Body of pancreas (tissue), 4 donors: ENCODE results near the gene GATAD2A. TPM values are rescaled to one million over a fixed set of nuclear protein-coding genes. Genes with fewer than 3 reads are reported as not detected.
A peak's percentile ranks its signal among the peaks of the same experiment; 100 is the strongest.

Source experiments
- ATAC-seq: fragments of 150-250 bp; one replicate; pipeline ENCODE4 v1.9.1; 2016
- DNase-seq, 4 donors: peaks; one replicate each; pipeline ENCODE4 v3.0.0-alpha.2; 2019
- H3K27ac ChIP-seq, 4 donors: fragments of 200-600 bp; sonication (generic); 1 replicate in 3 of 4; 2 replicates in 1 of 4; pipeline versions ENCODE4 v1.5.1 to v1.6.1; 2016 to 2019; ENCODE audit warnings: mild to moderate bottlenecking in 1 of 4, mixed read lengths in 1 of 4, moderate library complexity in 1 of 4
- H3K27me3 ChIP-seq, 2 donors: fragments of 200-600 bp; sonication (generic); one replicate each; pipeline ENCODE4 v1.6.0; 2016; ENCODE audit warnings: mild to moderate bottlenecking in 1 of 2
- H3K36me3 ChIP-seq, 2 donors: fragments of 200-600 bp; sonication (generic); replicated peaks in 1 of 2; 2 replicates each; pipeline ENCODE4 v1.5.1; 2016; ENCODE audit warnings: low read depth in 2 of 2; ENCODE audit not compliant: insufficient read depth in 1 of 2
- H3K4me1 ChIP-seq: fragments of 200-600 bp; sonication (generic); one replicate; pipeline ENCODE4 v1.6.0; 2016
- H3K4me3 ChIP-seq, 2 donors: fragments of 200-600 bp; sonication (generic); 1 replicate in 1 of 2; 2 replicates in 1 of 2; pipeline ENCODE4 v1.5.1; 2016 to 2019
- H3K9me3 ChIP-seq, 3 donors: fragments of 200-600 bp; sonication (generic); 1 replicate in 2 of 3; 2 replicates in 1 of 3; pipeline ENCODE4 v1.5.1; 2016
- CTCF ChIP-seq, 7 experiments: fragments of 450-650 bp in 4 of 7; fragments of 200-600 bp in 3 of 7; sonication (generic) in 3 of 7; IDR thresholded peaks; one replicate each; pipeline ENCODE4 v1.5.1; 2016 to 2019; ENCODE audit warnings: antibody characterized with exemption in 7 of 7
- POLR2A ChIP-seq, 3 donors: fragments of 450-650 bp; IDR thresholded peaks; one replicate each; pipeline ENCODE4 v1.6.1; 2016; ENCODE audit warnings: antibody characterized with exemption in 3 of 3, mild to moderate bottlenecking in 2 of 3
- WGBS, 2 donors: methylation state at CpG; one replicate each; pipeline ENCODE4 v1.1.5; 2017; 5-methylcytosine and 5-hydroxymethylcytosine counted together
- intact Hi-C: fragments of 100-400 bp; cut with DNase I; formaldehyde crosslinking; loops from one replicate; pipeline ENCODE4 v1.15.1; 2023
- total RNA-seq, 2 donors: library from RNA; depleted of rRNA; stranded (reverse); fragments of >200 nt; gene quantifications; one replicate each; pipeline ENCODE4 v1.1.0, GENCODE V29; 2016

The GATAD2A gene
- total RNA-seq, 2 donors from 2014 or later, result 30.0 to 35.8 TPM

GRCh38 chr19:19490214-19490968, 84.9 kb downstream of the GATAD2A start:
- H3K4me3 ChIP-seq, result no peak overlapping the region
- intact Hi-C loops, result loop anchor here (5.0 kb wide), 1 partner anchor 123 kb away; no protein-coding TSS in a partner anchor
- TF ChIP-seq CTCF (IDR thresholded peaks at IDR 0.05) (peak; percentile 59 to 93 (median 90)), POLR2A (IDR thresholded peaks at IDR 0.05) (no peak)
- peak overlapping the region; percentile 66 to 88 (median 77) for H3K27ac ChIP-seq
- peaks cover 5 to 12% of the 10 kb centered on the region in 2 donors for H3K36me3 ChIP-seq
- DNase-seq (peak; percentile 82 to 85 (median 82)), ATAC-seq (peak; percentile 73)
- 19 to 20% methylated on average over 17 to 20 of the region's 20 CpGs for WGBS, 2 donors
- no peaks in the 10 kb centered on the region for H3K27me3 ChIP-seq
- peaks cover 48% of the 10 kb centered on the region for H3K4me1 ChIP-seq
- no peaks in the 10 kb centered on the region for H3K9me3 ChIP-seq

GRCh38 chr19:19491321-19492025, 86.0 kb downstream of the GATAD2A start:
- no peak overlapping the region for H3K27ac ChIP-seq
- 60 to 70% methylated on average over 8 to 15 of the region's 15 CpGs for WGBS, 2 donors
- TF ChIP-seq POLR2A (IDR thresholded peaks at IDR 0.05) (no peak), CTCF (IDR thresholded peaks at IDR 0.05) (no peak)
- peak in 1 of 4 donors; percentile 43 for DNase-seq
- no peaks in the 10 kb centered on the region for H3K27me3 ChIP-seq
- intact Hi-C loops, result loop anchor here (5.0 kb wide), 1 partner anchor 124 kb away; no protein-coding TSS in a partner anchor
- no peak for ATAC-seq
- H3K36me3 ChIP-seq, result peaks cover 5 to 21% of the 10 kb centered on the region in 2 donors
- H3K9me3 ChIP-seq, result no peaks in the 10 kb centered on the region
- H3K4me3 ChIP-seq, result no peak overlapping the region
- peaks cover 43% of the 10 kb centered on the region for H3K4me1 ChIP-seq

GRCh38 chr19:19492026-19492610, 86.6 kb downstream of the GATAD2A start:
- no peak for DNase-seq
- intact Hi-C loops, result loop anchor here (5.0 kb wide), 1 partner anchor 125 kb away; no protein-coding TSS in a partner anchor

More at GRCh38 chr19:19492026-19492610, 86.6 kb downstream of the GATAD2A start:
- Histone ChIP-seq H3K4me3 (no peak overlapping the region), H3K4me1 (peaks cover 37% of the 10 kb centered on the region), H3K27ac (no peak overlapping the region), H3K9me3 (no peaks in the 10 kb centered on the region), H3K36me3 (peaks cover 5 to 22% of the 10 kb centered on the region in 2 donors), H3K27me3 (no peaks in the 10 kb centered on the region)
- 80 to 87% methylated on average over 15 to 21 of the region's 21 CpGs for WGBS, 2 donors
- no peak for TF ChIP-seq CTCF (IDR thresholded peaks at IDR 0.05)
- no peak for TF ChIP-seq POLR2A (IDR thresholded peaks at IDR 0.05)
- ATAC-seq, result no peak
